ENCODE measurements around the gene C5orf22. TPM values are rescaled to one million over a fixed set of nuclear protein-coding genes. Genes with fewer than 3 reads are reported as not detected.

C5orf22 gene
- total RNA-seq, 2 experiments from 2014 or later: 19.2 to 23.7 TPM

DNA sequence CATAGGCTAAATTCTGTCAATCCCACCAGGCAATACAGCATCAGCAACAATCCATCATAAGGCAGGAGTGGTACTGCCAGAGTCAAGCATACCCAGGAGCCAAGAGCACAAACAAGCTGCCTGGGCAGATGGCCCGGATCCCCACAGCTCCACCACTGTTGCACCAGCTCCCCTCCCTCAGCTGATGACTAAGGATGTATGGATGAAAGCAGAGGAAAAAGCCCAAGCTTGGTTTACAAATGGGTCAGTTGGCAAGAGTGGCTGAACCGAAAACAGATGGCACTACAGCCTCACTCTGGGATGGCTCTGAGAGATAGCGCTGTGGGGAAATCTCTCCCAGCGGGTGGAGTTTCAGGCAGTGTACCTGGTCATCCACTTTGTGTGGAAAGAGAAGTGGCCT is 29.6 kb upstream of the C5orf22 start:
- ATAC-seq (no peak), DNase-seq (no peak)
- no peak overlapping the region for H3K27ac Mint-ChIP-seq
- H3K4me1 Mint-ChIP-seq (ENCODE audit: low read depth): no peaks in the 10 kb centered on the region
- TF ChIP-seq, protein P1, sequence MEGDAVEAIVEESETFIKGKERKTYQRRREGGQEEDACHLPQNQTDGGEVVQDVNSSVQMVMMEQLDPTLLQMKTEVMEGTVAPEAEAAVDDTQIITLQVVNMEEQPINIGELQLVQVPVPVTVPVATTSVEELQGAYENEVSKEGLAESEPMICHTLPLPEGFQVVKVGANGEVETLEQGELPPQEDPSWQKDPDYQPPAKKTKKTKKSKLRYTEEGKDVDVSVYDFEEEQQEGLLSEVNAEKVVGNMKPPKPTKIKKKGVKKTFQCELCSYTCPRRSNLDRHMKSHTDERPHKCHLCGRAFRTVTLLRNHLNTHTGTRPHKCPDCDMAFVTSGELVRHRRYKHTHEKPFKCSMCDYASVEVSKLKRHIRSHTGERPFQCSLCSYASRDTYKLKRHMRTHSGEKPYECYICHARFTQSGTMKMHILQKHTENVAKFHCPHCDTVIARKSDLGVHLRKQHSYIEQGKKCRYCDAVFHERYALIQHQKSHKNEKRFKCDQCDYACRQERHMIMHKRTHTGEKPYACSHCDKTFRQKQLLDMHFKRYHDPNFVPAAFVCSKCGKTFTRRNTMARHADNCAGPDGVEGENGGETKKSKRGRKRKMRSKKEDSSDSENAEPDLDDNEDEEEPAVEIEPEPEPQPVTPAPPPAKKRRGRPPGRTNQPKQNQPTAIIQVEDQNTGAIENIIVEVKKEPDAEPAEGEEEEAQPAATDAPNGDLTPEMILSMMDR (IDR thresholded peaks at IDR 0.05): no peak
- no peaks in the 10 kb centered on the region for H3K9me3 Mint-ChIP-seq
- ChIA-PET POLR2A (no interaction called here), CTCF (no interaction called here)
- intact Hi-C loops (cut with micrococcal nuclease): no loop called here
- no peaks in the 10 kb centered on the region for H3K27me3 Mint-ChIP-seq
- peaks cover 52% of the 10 kb centered on the region for H3K36me3 Mint-ChIP-seq (ENCODE audit: low read depth)
- no peak overlapping the region for H3K4me3 Mint-ChIP-seq

DNA sequence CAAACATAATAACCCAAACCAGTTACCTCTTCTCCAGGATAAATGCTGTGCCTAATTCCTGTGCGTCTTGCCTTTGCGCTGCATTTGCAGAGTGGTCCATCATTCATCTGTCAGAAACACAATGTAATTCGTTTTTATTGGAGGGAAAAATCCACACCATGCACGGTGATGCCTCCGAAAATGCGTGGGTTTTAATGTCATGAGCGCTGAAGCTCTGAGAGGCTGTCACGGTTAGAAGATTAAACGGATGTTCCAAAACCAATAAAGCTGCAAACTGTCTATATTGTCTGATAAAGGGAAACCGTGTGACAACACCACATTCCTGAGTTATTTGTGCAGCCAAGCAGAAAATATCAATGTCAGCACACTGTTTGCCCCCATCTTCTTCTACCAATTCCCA is 27.6 kb upstream of the C5orf22 start:
- Mint-ChIP-seq H3K4me1 (ENCODE audit: low read depth) (no peaks in the 10 kb centered on the region), H3K36me3 (ENCODE audit: low read depth) (peaks cover 57% of the 10 kb centered on the region), H3K9me3 (no peaks in the 10 kb centered on the region), H3K4me3 (no peak overlapping the region), H3K27ac (no peak overlapping the region), H3K27me3 (no peaks in the 10 kb centered on the region)
- DNase-seq: no peak
- POLR2A ChIA-PET: no interaction called here
- no peak for ATAC-seq
- intact Hi-C loops (cut with micrococcal nuclease): no loop called here
- CTCF ChIA-PET: no interaction called here
- TF ChIP-seq, protein P1 (IDR thresholded peaks at IDR 0.05): no peak

DNA sequence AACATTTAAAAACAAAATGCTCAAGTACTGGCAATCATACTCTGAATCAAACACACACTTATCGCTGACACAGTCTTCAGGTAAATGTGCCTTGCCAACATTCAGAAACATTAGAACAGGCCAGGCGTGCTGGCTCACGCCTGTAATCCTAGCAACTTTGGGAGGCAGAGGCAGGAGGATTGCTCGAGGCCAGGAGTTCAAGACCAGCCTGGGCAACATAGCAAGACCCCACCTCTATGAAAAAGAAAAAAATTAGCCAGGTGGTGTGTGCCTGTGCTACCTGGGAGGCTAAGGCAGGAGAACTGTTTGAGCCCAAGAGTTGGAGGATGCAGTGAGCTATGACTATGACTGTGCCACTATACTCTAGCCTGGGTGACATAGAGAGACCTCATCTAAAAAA is 20.8 kb upstream of the C5orf22 start:
- no peaks in the 10 kb centered on the region for H3K27me3 Mint-ChIP-seq
- no peaks in the 10 kb centered on the region for H3K4me1 Mint-ChIP-seq (ENCODE audit: low read depth)
- POLR2A ChIA-PET: no interaction called here
- CTCF ChIA-PET: no interaction called here
- DNase-seq (no peak), ATAC-seq (no peak)
- H3K9me3 Mint-ChIP-seq: no peaks in the 10 kb centered on the region
- H3K4me3 Mint-ChIP-seq: no peak overlapping the region
- intact Hi-C loops (cut with micrococcal nuclease): no loop called here
- H3K27ac Mint-ChIP-seq: no peak overlapping the region
- H3K36me3 Mint-ChIP-seq (ENCODE audit: low read depth): peaks cover 52% of the 10 kb centered on the region
- TF ChIP-seq, protein P1 (IDR thresholded peaks at IDR 0.05): no peak

DNA sequence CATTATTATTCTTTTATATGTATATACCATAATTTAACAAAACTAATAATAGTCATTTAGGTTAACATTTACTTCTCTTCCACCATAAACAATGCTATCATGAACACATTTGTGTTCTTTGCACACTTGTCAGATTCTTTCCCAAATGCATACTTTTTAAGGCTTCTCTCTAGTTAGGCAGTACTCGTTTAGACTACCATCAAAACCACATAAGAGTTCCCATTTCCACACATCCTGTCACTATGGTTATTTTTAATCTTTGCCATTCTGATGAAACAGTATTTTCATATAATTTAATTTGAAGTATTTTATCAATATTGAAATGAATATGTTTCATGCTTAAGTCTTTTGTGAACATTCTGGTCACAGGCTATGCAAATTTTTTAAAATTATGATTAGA is 15.3 kb upstream of the C5orf22 start:
- H3K4me1 Mint-ChIP-seq (ENCODE audit: low read depth): peaks cover 6% of the 10 kb centered on the region
- H3K9me3 Mint-ChIP-seq: no peaks in the 10 kb centered on the region
- POLR2A ChIA-PET: no interaction called here
- ATAC-seq (no peak), DNase-seq (no peak)
- TF ChIP-seq, protein P1 (IDR thresholded peaks at IDR 0.05): no peak
- no peak overlapping the region for H3K27ac Mint-ChIP-seq
- H3K36me3 Mint-ChIP-seq (ENCODE audit: low read depth): peaks cover 40% of the 10 kb centered on the region
- CTCF ChIA-PET: no interaction called here
- H3K27me3 Mint-ChIP-seq: no peaks in the 10 kb centered on the region
- H3K4me3 Mint-ChIP-seq: no peak overlapping the region
- intact Hi-C loops (cut with micrococcal nuclease): no loop called here

DNA sequence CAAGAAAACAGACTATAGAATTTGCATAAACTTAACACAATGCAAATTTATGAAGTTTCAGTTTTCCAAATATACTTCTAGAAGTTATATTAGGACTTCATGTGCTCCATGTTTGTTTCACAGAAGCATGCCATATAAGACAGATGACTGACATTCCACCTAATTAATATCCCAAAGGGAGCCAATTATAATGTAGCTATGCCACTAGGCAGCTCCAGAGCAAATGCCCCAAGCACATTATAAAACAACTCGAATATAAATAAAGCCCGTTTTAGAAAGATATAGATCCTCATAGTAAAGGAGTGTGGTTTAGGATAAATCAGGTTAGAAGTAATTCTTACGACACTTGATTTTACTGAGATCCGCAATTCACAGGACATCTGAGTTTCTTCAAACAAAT is 9.1 kb upstream of the C5orf22 start:
- peaks cover 54% of the 10 kb centered on the region for H3K36me3 Mint-ChIP-seq (ENCODE audit: low read depth)
- no peak for ATAC-seq

More for the DNA sequence above, 9.1 kb upstream of the C5orf22 start:
- peaks cover 8% of the 10 kb centered on the region for H3K4me1 Mint-ChIP-seq (ENCODE audit: low read depth)
- no peak overlapping the region for H3K4me3 Mint-ChIP-seq
- TF ChIP-seq, protein P1 (IDR thresholded peaks at IDR 0.05): no peak
- H3K27me3 Mint-ChIP-seq: no peaks in the 10 kb centered on the region
- no peak overlapping the region for H3K27ac Mint-ChIP-seq
- H3K9me3 Mint-ChIP-seq: no peaks in the 10 kb centered on the region
- no peak for DNase-seq
- intact Hi-C loops (cut with micrococcal nuclease): no loop called here
- CTCF ChIA-PET: interaction anchor here (1.4 kb wide), 1 partner anchor 9 kb away, joined by 3 read pairs; the partner anchor contains the start of genes C5orf22 and DROSHA
- POLR2A ChIA-PET: no interaction called here
